Measurements from ENCODE around the gene LGALS12.
"Not testable (repeated sequence)": the region's sequence is repeated elsewhere in the genome, so short reads cannot be mapped to it uniquely, and the experiment has no call there.

LGALS12 gene

DNA sequence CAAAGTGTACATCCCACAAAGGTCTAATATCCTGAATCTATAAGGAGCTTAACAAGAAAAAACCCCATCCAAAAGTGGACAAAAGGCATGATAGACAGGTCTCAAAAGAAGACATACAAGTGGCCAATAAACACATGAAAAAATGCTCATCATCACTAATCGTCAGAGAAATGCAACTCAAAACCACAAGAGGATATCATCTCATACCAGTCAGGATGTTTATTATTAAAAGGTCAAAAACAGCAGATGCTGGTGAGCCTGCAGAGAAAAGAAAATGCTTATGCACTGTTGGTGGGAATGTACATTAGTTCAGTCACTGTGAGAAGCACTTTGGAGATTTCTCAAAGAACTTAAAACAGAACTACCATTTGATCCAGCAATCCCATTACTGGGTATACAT is 12.7 kb downstream of the LGALS12 start:
- H3K36me3 ChIP-seq: no peaks in the 10 kb centered on the region
- no peak overlapping the region for H3K27ac ChIP-seq
- no peak overlapping the region for H3K4me3 ChIP-seq (ENCODE audit: low read depth, low read length)
- H3K9me3 ChIP-seq (ENCODE audit: severe bottlenecking): no peaks in the 10 kb centered on the region
- DNase-seq: no peak
- TF ChIP-seq CTCF (IDR thresholded peaks at IDR 0.05; ENCODE audit: low read depth, low read length): no peak
- H3K27me3 ChIP-seq (ENCODE audit: insufficient read depth, low read depth, severe bottlenecking): no peaks in the 10 kb centered on the region

GRCh38 chr11:63520606-63521170 is 14.8 kb downstream of the LGALS12 start:
- no peak overlapping the region for H3K4me3 ChIP-seq (ENCODE audit: low read depth, low read length)

DNA sequence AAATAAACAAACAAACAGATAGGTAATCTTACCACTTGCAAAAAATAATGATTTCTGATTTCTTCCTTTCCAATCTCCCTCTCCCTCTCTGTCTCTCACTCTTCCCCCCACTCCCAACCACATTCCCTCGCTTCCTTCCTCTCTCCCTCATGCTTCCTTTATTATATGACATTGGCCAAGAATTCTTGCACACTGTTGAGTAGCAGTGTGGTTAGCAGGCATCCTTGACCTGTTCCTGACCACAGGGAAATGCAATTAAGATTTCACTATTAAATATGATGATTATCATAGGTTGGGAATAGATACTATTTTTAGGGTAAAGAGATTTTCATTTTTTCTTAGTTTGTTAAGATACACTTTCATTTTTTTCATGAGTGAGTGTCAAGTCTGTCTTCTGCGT is 16.0 kb downstream of the LGALS12 start:
- H3K4me3 ChIP-seq (ENCODE audit: low read depth, low read length): no peak overlapping the region
- no peaks in the 10 kb centered on the region for H3K27me3 ChIP-seq (ENCODE audit: insufficient read depth, low read depth, severe bottlenecking)
- no peak overlapping the region for H3K27ac ChIP-seq
- H3K36me3 ChIP-seq: no peaks in the 10 kb centered on the region
- no peaks in the 10 kb centered on the region for H3K9me3 ChIP-seq (ENCODE audit: severe bottlenecking)
- no peak for DNase-seq
- TF ChIP-seq CTCF (IDR thresholded peaks at IDR 0.05; ENCODE audit: low read depth, low read length): no peak

More at GRCh38 chr11:63520606-63521170, 14.8 kb downstream of the LGALS12 start:
- no peaks in the 10 kb centered on the region for H3K36me3 ChIP-seq
- DNase-seq: no peak
- no peak for TF ChIP-seq CTCF (IDR thresholded peaks at IDR 0.05; ENCODE audit: low read depth, low read length)
- no peaks in the 10 kb centered on the region for H3K27me3 ChIP-seq (ENCODE audit: insufficient read depth, low read depth, severe bottlenecking)
- H3K9me3 ChIP-seq (ENCODE audit: severe bottlenecking): no peaks in the 10 kb centered on the region
- no peak overlapping the region for H3K27ac ChIP-seq

DNA sequence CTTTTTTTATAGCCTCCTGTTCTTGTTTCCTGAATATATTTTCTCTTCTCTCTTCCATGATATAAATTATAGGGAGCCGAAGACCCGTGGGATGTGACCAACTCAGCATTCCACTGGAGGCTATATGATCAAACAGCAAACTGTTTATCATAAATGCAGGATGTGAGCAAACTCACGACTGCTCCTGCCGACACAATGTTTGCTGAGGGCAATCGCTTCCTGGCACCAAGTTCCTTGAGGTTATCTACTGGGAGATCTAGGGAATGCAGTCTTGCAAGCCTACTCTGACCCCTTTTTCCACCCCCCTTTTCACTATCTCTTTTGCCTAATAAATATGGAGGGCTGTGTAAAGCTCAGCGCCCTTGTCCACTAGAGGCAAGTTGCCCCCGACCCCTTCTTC is 17.3 kb downstream of the LGALS12 start:
- Histone ChIP-seq H3K27ac (no peak overlapping the region), H3K9me3 (ENCODE audit: severe bottlenecking) (no peaks in the 10 kb centered on the region), H3K4me3 (ENCODE audit: low read depth, low read length) (no peak overlapping the region), H3K36me3 (no peaks in the 10 kb centered on the region), H3K27me3 (ENCODE audit: insufficient read depth, low read depth, severe bottlenecking) (no peaks in the 10 kb centered on the region)
- DNase-seq: no peak
- TF ChIP-seq CTCF (IDR thresholded peaks at IDR 0.05; ENCODE audit: low read depth, low read length): no peak

DNA sequence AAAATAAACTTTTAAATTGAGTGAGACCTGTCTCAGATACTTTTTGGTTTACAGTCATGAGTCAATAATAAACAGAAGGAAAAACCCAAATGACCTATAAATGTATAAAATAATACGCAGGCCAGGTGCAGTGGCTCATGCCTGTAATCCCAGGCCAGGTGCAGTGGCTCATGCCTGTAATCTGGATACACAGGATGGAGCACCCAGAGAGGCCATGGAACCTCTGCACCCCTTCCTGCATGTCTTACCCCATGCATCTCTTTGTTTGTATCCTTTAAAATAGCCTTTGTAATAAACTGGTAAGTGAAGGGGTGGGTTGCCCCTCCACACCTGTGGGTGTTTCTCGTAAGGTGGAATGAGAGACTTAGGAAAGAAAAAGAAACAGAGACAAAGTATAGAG is 21.8 kb downstream of the LGALS12 start:
- Histone ChIP-seq H3K27ac (no peak overlapping the region), H3K4me3 (ENCODE audit: low read depth, low read length) (no peak overlapping the region), H3K27me3 (ENCODE audit: insufficient read depth, low read depth, severe bottlenecking) (no peaks in the 10 kb centered on the region), H3K9me3 (ENCODE audit: severe bottlenecking) (no peaks in the 10 kb centered on the region), H3K36me3 (no peaks in the 10 kb centered on the region)
- no peak for DNase-seq
- no peak for TF ChIP-seq CTCF (IDR thresholded peaks at IDR 0.05; ENCODE audit: low read depth, low read length)

GRCh38 chr11:63528156-63528555 is 22.3 kb downstream of the LGALS12 start:
- not testable (repeated sequence) for DNase-seq; H3K27ac ChIP-seq; H3K27me3 ChIP-seq (ENCODE audit: insufficient read depth, low read depth, severe bottlenecking); H3K9me3 ChIP-seq (ENCODE audit: severe bottlenecking); H3K36me3 ChIP-seq; H3K4me3 ChIP-seq (ENCODE audit: low read depth, low read length)

- H3K27me3 ChIP-seq (ENCODE audit: insufficient read depth, low read depth, severe bottlenecking); H3K36me3 ChIP-seq; H3K4me3 ChIP-seq (ENCODE audit: low read depth, low read length); DNase-seq; H3K9me3 ChIP-seq (ENCODE audit: severe bottlenecking): not testable (repeated sequence)
- H3K27ac ChIP-seq: 0 out of 2 replicates have a peak overlapping the region, but pooled peaks have one; percentile 6
These were observed 22.9 kb downstream of the LGALS12 start for GRCh38 chr11:63528729-63529278.

DNA sequence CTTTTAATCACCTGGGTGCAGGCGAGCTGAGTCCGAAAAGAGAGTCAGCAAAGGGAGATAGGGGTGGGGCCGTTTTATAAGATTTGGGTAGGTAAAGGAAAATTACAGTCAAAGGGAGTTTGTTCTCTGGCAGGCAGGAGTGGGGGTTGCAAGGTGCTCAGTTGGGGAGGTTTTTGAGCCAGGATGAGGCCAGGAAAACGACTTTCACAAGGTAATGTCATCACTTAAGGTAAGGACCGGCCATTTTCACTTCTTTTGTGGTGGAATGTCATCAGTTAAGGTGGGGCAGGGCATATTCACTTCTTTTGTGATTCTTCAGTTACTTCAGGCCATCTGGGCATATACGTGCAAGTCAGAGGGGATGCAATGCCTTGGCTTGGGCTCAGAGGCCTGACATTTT is 23.5 kb downstream of the LGALS12 start:
- not testable (repeated sequence) for H3K27ac ChIP-seq; H3K27me3 ChIP-seq (ENCODE audit: insufficient read depth, low read depth, severe bottlenecking); H3K4me3 ChIP-seq (ENCODE audit: low read depth, low read length); DNase-seq; H3K9me3 ChIP-seq (ENCODE audit: severe bottlenecking); H3K36me3 ChIP-seq
